HepG2 (cell line): Measurements from ENCODE around the gene MAP2K2. TPM values are rescaled to one million over a fixed set of nuclear protein-coding genes. Genes with fewer than 3 reads are reported as not detected.

Source experiments
- ATF3 ChIP-seq: sonication (generic); formaldehyde crosslinking; IDR thresholded peaks from 2 replicates; pipeline ENCODE4 v1.4.0; 2020; ENCODE audit warnings: missing genetic modification reagents
- FOSL2 ChIP-seq: sonication (generic); formaldehyde crosslinking; IDR thresholded peaks from 2 replicates; pipeline ENCODE4 v1.4.0; 2020; ENCODE audit warnings: missing genetic modification reagents
- KDM2A ChIP-seq: sonication (generic); formaldehyde crosslinking; IDR thresholded peaks from 2 replicates; pipeline ENCODE4 v1.4.0; 2020; ENCODE audit warnings: low read depth, missing genetic modification reagents, borderline replicate concordance
- MAFK ChIP-seq, 2 experiments: IDR thresholded peaks in 1 of 2; conservative IDR thresholded peaks in 1 of 2; 2 replicates each; pipeline ENCODE4 v1.6.1; 2011; ENCODE audit warnings: improper control_type of control experiment in 2 of 2, low read length in 2 of 2
- MEIS1 ChIP-seq: sonication (generic); formaldehyde crosslinking; IDR thresholded peaks from 2 replicates; pipeline ENCODE4 v1.9.0; 2021; ENCODE audit warnings: mild to moderate bottlenecking, missing genetic modification reagents, moderate library complexity, borderline replicate concordance
- MNT ChIP-seq: fragments of 450-650 bp; IDR thresholded peaks from 2 replicates; pipeline ENCODE4 v1.6.1; 2016
- MTERF4 ChIP-seq: sonication (generic); formaldehyde crosslinking; IDR thresholded peaks from 2 replicates; pipeline ENCODE4 v1.8.0; 2023; ENCODE audit warnings: mild to moderate bottlenecking, missing genetic modification reagents
- NONO ChIP-seq, 2 experiments: fragments of 450-650 bp in 1 of 2; sonication (generic) in 1 of 2; formaldehyde crosslinking in 1 of 2; IDR thresholded peaks in 1 of 2; conservative IDR thresholded peaks in 1 of 2; 2 replicates each; pipeline versions ENCODE4 v1.6.1 to v1.8.0; 2017 to 2022; ENCODE audit warnings: mild to moderate bottlenecking in 1 of 2, missing genetic modification reagents in 1 of 2, moderate library complexity in 1 of 2
- PAX8 ChIP-seq: sonication (generic); formaldehyde crosslinking; IDR thresholded peaks from 2 replicates; pipeline ENCODE4 v1.8.0; 2022; ENCODE audit warnings: mild to moderate bottlenecking, missing genetic modification reagents, borderline replicate concordance
- SOX5 ChIP-seq: IDR thresholded peaks from 2 replicates; pipeline ENCODE4 v1.6.1; 2016; ENCODE audit warnings: borderline replicate concordance
- SP2 ChIP-seq: sonication (generic); formaldehyde crosslinking; IDR thresholded peaks from 2 replicates; pipeline ENCODE4 v1.5.1; 2020; ENCODE audit warnings: mild to moderate bottlenecking, missing genetic modification reagents
- SRSF4 ChIP-seq: fragments of 200-400 bp; formaldehyde crosslinking; IDR thresholded peaks from one replicate; pipeline ENCODE4 v1.6.1; 2018; ENCODE audit warnings: mild to moderate bottlenecking, low read depth, low read length, moderate library complexity; ENCODE audit not compliant: poor library complexity, severe bottlenecking
- TBX3 ChIP-seq: fragments of 450-650 bp; IDR thresholded peaks from 2 replicates; pipeline ENCODE4 v1.6.1; 2017; ENCODE audit warnings: antibody characterized with exemption, mild to moderate bottlenecking, inconsistent platforms, borderline replicate concordance
- ZNF441 ChIP-seq: sonication (generic); formaldehyde crosslinking; IDR thresholded peaks from 2 replicates; pipeline ENCODE4 v1.7.0; 2021; ENCODE audit warnings: missing genetic modification reagents, borderline replicate concordance
- ZNF556 ChIP-seq: sonication (generic); formaldehyde crosslinking; IDR thresholded peaks from 2 replicates; pipeline ENCODE4 v1.4.0; 2020; ENCODE audit warnings: mild to moderate bottlenecking, missing genetic modification reagents, borderline replicate concordance
- ZNF558 ChIP-seq: sonication (generic); formaldehyde crosslinking; IDR thresholded peaks from 2 replicates; pipeline ENCODE4 v1.9.0; 2022; ENCODE audit warnings: mild to moderate bottlenecking, missing genetic modification reagents, borderline replicate concordance
- ZNF564 ChIP-seq: sonication (generic); formaldehyde crosslinking; IDR thresholded peaks from 2 replicates; pipeline ENCODE4 v1.8.1; 2023; ENCODE audit warnings: mild to moderate bottlenecking, missing genetic modification reagents
- ZNF687 ChIP-seq: sonication (generic); formaldehyde crosslinking; IDR thresholded peaks from 2 replicates; pipeline ENCODE4 v1.5.1; 2020; ENCODE audit warnings: mild to moderate bottlenecking, missing genetic modification reagents, moderate library complexity
- ZNF709 ChIP-seq: sonication (generic); formaldehyde crosslinking; IDR thresholded peaks from 2 replicates; pipeline ENCODE4 v1.5.0; 2020; ENCODE audit warnings: mild to moderate bottlenecking, missing genetic modification reagents
- ZNF790 ChIP-seq: sonication (generic); formaldehyde crosslinking; IDR thresholded peaks from 2 replicates; pipeline ENCODE4 v1.8.0; 2022; ENCODE audit warnings: missing genetic modification reagents, mild to moderate bottlenecking, borderline replicate concordance
- ZNF883 ChIP-seq: sonication (generic); formaldehyde crosslinking; IDR thresholded peaks from 2 replicates; pipeline ENCODE4 v1.5.1; 2020; ENCODE audit warnings: mild to moderate bottlenecking, missing genetic modification reagents; ENCODE audit errors: not compliant biosample characterization
- polyA plus RNA-seq, 8 experiments: library from polyadenylated mRNA; depleted of rRNA in 3 of 8; stranded (reverse) in 7 of 8; unstranded in 1 of 8; fragments of >200 nt; fragmentation: Illumina TruSeq in 4 of 8; extraction: Trizol in 4 of 8; gene quantifications; 2 replicates each; pipeline versions ENCODE4 v1.2.1 to v1.2.3, GENCODE V29; 2011 to 2016; ENCODE audit warnings: low read depth in 4 of 8, missing spikeins in 1 of 8, mixed read lengths in 1 of 8; ENCODE audit not compliant: insufficient read depth in 1 of 8
- total RNA-seq, 5 experiments: library from RNA; depleted of rRNA; stranded (reverse); fragments of >200 nt; fragmentation: Illumina TruSeq; extraction: Trizol; gene quantifications; 2 replicates each; pipeline ENCODE4 v1.2.3, GENCODE V29; 2016; ENCODE audit warnings: low read depth in 1 of 5

Gene MAP2K2
- total and polyA plus RNA-seq, 2 of the 13 experiments (the other 11 are each of a cell fraction or from before 2014, with no cell fraction given) = 70.3 to 80.9 TPM

- TF ChIP-seq NONO (IDR thresholded peaks at IDR 0.05) (no peak), NONO (CRISPR knock-in tag; conservative IDR thresholded peaks at IDR 0.05) (peak; percentile 23; the same call in 1 of the 2 replicates), TBX3 (no peak), MTERF4 (CRISPR knock-in tag) (0 out of 2 replicates have a peak, but pooled peaks have one; percentile 35), ZNF883 (CRISPR knock-in tag) (no peak), ZNF558 (CRISPR knock-in tag) (0 out of 2 replicates have a peak, but pooled peaks have one; percentile 27), SP2 (CRISPR knock-in tag) (peak; percentile 43; the same call in 1 of the 2 replicates), ZNF556 (peak; percentile 38; the same call in 1 of the 2 replicates), ZNF709 (0 out of 2 replicates have a peak, but pooled peaks have one; percentile 55), ATF3 (CRISPR knock-in tag) (peak; percentile 24; the same call in 1 of the 2 replicates), MAFK (conservative IDR thresholded peaks at IDR 0.05 in 1 of 2, IDR thresholded peaks at IDR 0.05 in 1 of 2; ENCODE audit: low read length in 2 of 2) (no peak), SRSF4 (no peak), PAX8 (CRISPR knock-in tag) (no peak), ZNF687 (CRISPR knock-in tag) (peak; percentile 63), SOX5 (CRISPR knock-in tag) (no peak), ZNF790 (peak; percentile 82; the same call in 1 of the 2 replicates), MEIS1 (no peak), MNT (peak; percentile 5; the same call in 1 of the 2 replicates), ZNF441 (0 out of 2 replicates have a peak, but pooled peaks have one; percentile 30), KDM2A (CRISPR knock-in tag) (peak; percentile 52; the same call in 1 of the 2 replicates), ZNF564 (CRISPR knock-in tag) (peak; percentile 49; the same call in 1 of the 2 replicates), FOSL2 (CRISPR knock-in tag) (peak; percentile 5; the same call in 1 of the 2 replicates)
Observed at GRCh38 chr19:4064496-4065260, 59.2 kb downstream of the MAP2K2 start (continued).
